WTC11 (cell line): ENCODE measurements around the gene ARHGAP22. TPM values are rescaled to one million over a fixed set of nuclear protein-coding genes. Genes with fewer than 3 reads are reported as not detected.

Source experiments
- ATAC-seq: fragments of 200-7000 bp; cut with Tn5 transposase; 2 replicates; pipeline ENCODE4 v1.10.0; 2021; ENCODE audit warnings: mild to moderate bottlenecking, moderate library complexity
- CTCF ChIA-PET: fragments of 300-600 bp; sonication (Branson Sonifier 250); formaldehyde crosslinking; loops from one replicate; lab custom pipeline; 2021; ENCODE audit warnings: antibody characterized with exemption; lab: Charles Lee
- POLR2A ChIA-PET: fragments of 350-600 bp; sonication (Branson Sonifier 250); formaldehyde crosslinking; loops from one replicate; lab custom pipeline; 2021; ENCODE audit warnings: antibody characterized with exemption; lab: Charles Lee
- DNase-seq: peaks from one replicate; pipeline ENCODE4 v3.0.0; 2021; ENCODE audit warnings: low spot score
- H3K27ac Mint-ChIP-seq: 2 replicates; pipeline ENCODE4 v1.8.0; 2021; ENCODE audit warnings: mixed read lengths
- H3K27me3 Mint-ChIP-seq: 2 replicates; pipeline ENCODE4 v1.8.0; 2021; ENCODE audit warnings: low read depth, mild to moderate bottlenecking, moderate library complexity, mixed read lengths
- H3K36me3 Mint-ChIP-seq: 2 replicates; pipeline ENCODE4 v1.8.0; 2021; ENCODE audit warnings: mixed read lengths
- H3K4me1 Mint-ChIP-seq: 2 replicates; pipeline ENCODE4 v1.8.0; 2022; ENCODE audit warnings: mixed read lengths
- H3K4me3 Mint-ChIP-seq: 2 replicates; pipeline ENCODE4 v1.8.0; 2021; ENCODE audit warnings: mild to moderate bottlenecking, moderate library complexity, mixed read lengths
- H3K9me3 Mint-ChIP-seq: 2 replicates; pipeline ENCODE4 v1.8.0; 2021; ENCODE audit warnings: mixed read lengths
- ATF1 ChIP-seq: sonication (generic); formaldehyde crosslinking; IDR thresholded peaks from 2 replicates; pipeline ENCODE4 v1.8.1; 2023; ENCODE audit warnings: mild to moderate bottlenecking, moderate library complexity, missing genetic modification reagents
- ATF6 ChIP-seq: sonication (generic); formaldehyde crosslinking; IDR thresholded peaks from 2 replicates; pipeline ENCODE4 v1.8.1; 2023; ENCODE audit warnings: mild to moderate bottlenecking, missing genetic modification reagents
- FOXP1 ChIP-seq: sonication (generic); formaldehyde crosslinking; IDR thresholded peaks from 2 replicates; pipeline ENCODE4 v1.8.0; 2022; ENCODE audit warnings: missing genetic modification reagents, mild to moderate bottlenecking, moderate library complexity, borderline replicate concordance
- HMGA2 ChIP-seq: fragments of 250-450 bp; sonication (Bioruptor Pico); IDR thresholded peaks from 2 replicates; pipeline ENCODE4 v1.4.0; 2021; ENCODE audit warnings: mild to moderate bottlenecking, moderate library complexity
- IRF2 ChIP-seq: sonication (generic); formaldehyde crosslinking; IDR thresholded peaks from 2 replicates; pipeline ENCODE4 v1.8.0; 2022; ENCODE audit warnings: low read depth, missing genetic modification reagents, borderline replicate concordance
- NFATC4 ChIP-seq: fragments of 250-450 bp; sonication (Bioruptor Pico); IDR thresholded peaks from 2 replicates; pipeline ENCODE4 v1.9.0; 2021; ENCODE audit warnings: mild to moderate bottlenecking
- NR2C2 ChIP-seq: sonication (generic); formaldehyde crosslinking; IDR thresholded peaks from 2 replicates; pipeline ENCODE4 v1.8.0; 2022; ENCODE audit warnings: mild to moderate bottlenecking, missing genetic modification reagents
- PREB ChIP-seq: sonication (generic); formaldehyde crosslinking; IDR thresholded peaks from 2 replicates; pipeline ENCODE4 v1.8.1; 2022; ENCODE audit warnings: mild to moderate bottlenecking, missing genetic modification reagents, moderate library complexity, borderline replicate concordance
- PRRX2 ChIP-seq: fragments of 250-450 bp; sonication (Bioruptor Pico); IDR thresholded peaks from 2 replicates; pipeline ENCODE4 v1.8.0; 2021; ENCODE audit warnings: mild to moderate bottlenecking
- RELA ChIP-seq: sonication (generic); formaldehyde crosslinking; IDR thresholded peaks from 2 replicates; pipeline ENCODE4 v1.8.1; 2022; ENCODE audit warnings: missing genetic modification reagents, mild to moderate bottlenecking, borderline replicate concordance
- ZBTB43 ChIP-seq: sonication (generic); formaldehyde crosslinking; IDR thresholded peaks from 2 replicates; pipeline ENCODE4 v1.8.1; 2023; ENCODE audit warnings: mild to moderate bottlenecking, missing genetic modification reagents
- ZNF263 ChIP-seq: sonication (generic); formaldehyde crosslinking; IDR thresholded peaks from 2 replicates; pipeline ENCODE4 v1.8.1; 2022; ENCODE audit warnings: low read depth, mild to moderate bottlenecking, moderate library complexity, missing genetic modification reagents
- ZNF671 ChIP-seq: fragments of 250-450 bp; sonication (Bioruptor Pico); IDR thresholded peaks from 2 replicates; pipeline ENCODE4 v1.8.0; 2021; ENCODE audit warnings: mild to moderate bottlenecking
- total RNA-seq: library from RNA; stranded (reverse); gene quantifications from 3 replicates; pipeline ENCODE4 v1.2.3, GENCODE V29; 2021
- TF ChIP-seq, protein P1 (sequence below): fragments of 250-450 bp; sonication (Bioruptor Pico); IDR thresholded peaks from 2 replicates; pipeline ENCODE4 v1.9.0; 2021; ENCODE audit warnings: mild to moderate bottlenecking
- TF ChIP-seq, protein P2 (sequence below): sonication (generic); formaldehyde crosslinking; conservative IDR thresholded peaks from 2 replicates; pipeline ENCODE4 v1.8.1; 2022; ENCODE audit warnings: mild to moderate bottlenecking, missing genetic modification reagents
- TF ChIP-seq, protein P3 (sequence below): sonication (generic); formaldehyde crosslinking; conservative IDR thresholded peaks from 2 replicates; pipeline ENCODE4 v1.8.1; 2023; ENCODE audit warnings: mild to moderate bottlenecking, low read depth, missing genetic modification reagents, moderate library complexity
- TF ChIP-seq, protein P4 (sequence below): sonication (generic); formaldehyde crosslinking; IDR thresholded peaks from 2 replicates; pipeline ENCODE4 v1.8.0; 2023; ENCODE audit warnings: mild to moderate bottlenecking, missing genetic modification reagents
- TF ChIP-seq, protein P5 (sequence below): sonication (generic); formaldehyde crosslinking; IDR thresholded peaks from 2 replicates; pipeline ENCODE4 v1.8.1; 2022; ENCODE audit warnings: missing genetic modification reagents, borderline replicate concordance

Gene ARHGAP22
- total RNA-seq, 1 experiment from 2014 or later, result 8.6 TPM

DNA sequence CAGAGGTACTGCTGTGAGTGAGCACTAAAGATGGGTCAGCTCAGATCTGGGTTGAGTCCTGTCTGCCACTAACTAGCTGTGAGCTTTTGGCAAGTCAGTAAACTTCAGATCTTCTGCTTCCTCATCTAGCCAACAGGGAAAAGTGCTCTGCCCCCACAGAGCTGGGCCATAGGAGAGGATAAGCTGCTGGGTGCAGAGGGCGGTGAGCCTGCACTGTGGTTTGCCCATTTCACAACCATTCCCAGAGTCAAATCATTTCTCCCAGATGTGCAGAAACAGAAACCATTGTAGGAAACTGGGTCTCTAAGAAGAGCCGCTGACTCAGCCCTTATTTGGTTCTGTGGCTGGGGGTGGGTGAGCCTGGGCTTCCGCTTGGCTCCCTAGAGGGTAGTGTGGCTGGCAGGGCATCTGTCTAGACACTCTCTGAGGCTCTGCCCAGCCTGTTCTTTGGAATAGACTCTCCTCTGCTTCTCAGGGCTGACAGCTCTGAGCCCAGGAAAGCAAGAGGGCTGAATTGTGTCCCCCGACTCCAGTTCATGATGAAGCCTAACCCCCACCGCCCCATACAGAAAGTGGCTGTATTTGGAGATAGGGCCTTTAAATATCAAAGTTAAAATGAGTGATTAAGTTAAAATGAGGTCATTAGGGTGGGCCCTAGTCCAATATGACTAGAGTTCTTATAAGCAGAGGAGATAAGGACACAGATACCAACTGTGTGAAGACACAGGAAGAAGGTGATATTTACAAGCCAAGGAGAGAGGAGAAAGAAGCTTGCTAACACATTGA lies 29.5 kb upstream of the ARHGAP22 start (continued):
- TF ChIP-seq, protein P1, sequence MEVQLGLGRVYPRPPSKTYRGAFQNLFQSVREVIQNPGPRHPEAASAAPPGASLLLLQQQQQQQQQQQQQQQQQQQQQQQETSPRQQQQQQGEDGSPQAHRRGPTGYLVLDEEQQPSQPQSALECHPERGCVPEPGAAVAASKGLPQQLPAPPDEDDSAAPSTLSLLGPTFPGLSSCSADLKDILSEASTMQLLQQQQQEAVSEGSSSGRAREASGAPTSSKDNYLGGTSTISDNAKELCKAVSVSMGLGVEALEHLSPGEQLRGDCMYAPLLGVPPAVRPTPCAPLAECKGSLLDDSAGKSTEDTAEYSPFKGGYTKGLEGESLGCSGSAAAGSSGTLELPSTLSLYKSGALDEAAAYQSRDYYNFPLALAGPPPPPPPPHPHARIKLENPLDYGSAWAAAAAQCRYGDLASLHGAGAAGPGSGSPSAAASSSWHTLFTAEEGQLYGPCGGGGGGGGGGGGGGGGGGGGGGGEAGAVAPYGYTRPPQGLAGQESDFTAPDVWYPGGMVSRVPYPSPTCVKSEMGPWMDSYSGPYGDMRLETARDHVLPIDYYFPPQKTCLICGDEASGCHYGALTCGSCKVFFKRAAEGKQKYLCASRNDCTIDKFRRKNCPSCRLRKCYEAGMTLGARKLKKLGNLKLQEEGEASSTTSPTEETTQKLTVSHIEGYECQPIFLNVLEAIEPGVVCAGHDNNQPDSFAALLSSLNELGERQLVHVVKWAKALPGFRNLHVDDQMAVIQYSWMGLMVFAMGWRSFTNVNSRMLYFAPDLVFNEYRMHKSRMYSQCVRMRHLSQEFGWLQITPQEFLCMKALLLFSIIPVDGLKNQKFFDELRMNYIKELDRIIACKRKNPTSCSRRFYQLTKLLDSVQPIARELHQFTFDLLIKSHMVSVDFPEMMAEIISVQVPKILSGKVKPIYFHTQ, result no peak
- no peak for TF ChIP-seq ATF1 (CRISPR knock-in tag)
- no peak for TF ChIP-seq NFATC4 (CRISPR knock-in tag)
- TF ChIP-seq, all 79 proteins: peak for 0

GRCh38 chr10:48633381-48634197 lies 28.7 kb upstream of the ARHGAP22 start:
- ChIA-PET POLR2A (no interaction called here), CTCF (interaction anchor here (1.0 to 2.2 kb wide), 5 partner anchors 19 to 28 kb away, joined by 3 to 8 read pairs (median 4); no protein-coding TSS in a partner anchor)
- TF ChIP-seq, protein P2, sequence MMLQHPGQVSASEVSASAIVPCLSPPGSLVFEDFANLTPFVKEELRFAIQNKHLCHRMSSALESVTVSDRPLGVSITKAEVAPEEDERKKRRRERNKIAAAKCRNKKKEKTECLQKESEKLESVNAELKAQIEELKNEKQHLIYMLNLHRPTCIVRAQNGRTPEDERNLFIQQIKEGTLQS (CRISPR knock-in tag), result no peak
- TF ChIP-seq ZNF671 (no peak), RELA (CRISPR knock-in tag) (no peak), HMGA2 (CRISPR knock-in tag) (no peak), NR2C2 (CRISPR knock-in tag) (no peak), IRF2 (CRISPR knock-in tag) (no peak), PRRX2 (no peak), ZNF263 (CRISPR knock-in tag) (no peak), ATF6 (CRISPR knock-in tag) (no peak), ZBTB43 (CRISPR knock-in tag) (no peak), FOXP1 (CRISPR knock-in tag) (no peak), PREB (CRISPR knock-in tag) (no peak)
- TF ChIP-seq, protein P3, sequence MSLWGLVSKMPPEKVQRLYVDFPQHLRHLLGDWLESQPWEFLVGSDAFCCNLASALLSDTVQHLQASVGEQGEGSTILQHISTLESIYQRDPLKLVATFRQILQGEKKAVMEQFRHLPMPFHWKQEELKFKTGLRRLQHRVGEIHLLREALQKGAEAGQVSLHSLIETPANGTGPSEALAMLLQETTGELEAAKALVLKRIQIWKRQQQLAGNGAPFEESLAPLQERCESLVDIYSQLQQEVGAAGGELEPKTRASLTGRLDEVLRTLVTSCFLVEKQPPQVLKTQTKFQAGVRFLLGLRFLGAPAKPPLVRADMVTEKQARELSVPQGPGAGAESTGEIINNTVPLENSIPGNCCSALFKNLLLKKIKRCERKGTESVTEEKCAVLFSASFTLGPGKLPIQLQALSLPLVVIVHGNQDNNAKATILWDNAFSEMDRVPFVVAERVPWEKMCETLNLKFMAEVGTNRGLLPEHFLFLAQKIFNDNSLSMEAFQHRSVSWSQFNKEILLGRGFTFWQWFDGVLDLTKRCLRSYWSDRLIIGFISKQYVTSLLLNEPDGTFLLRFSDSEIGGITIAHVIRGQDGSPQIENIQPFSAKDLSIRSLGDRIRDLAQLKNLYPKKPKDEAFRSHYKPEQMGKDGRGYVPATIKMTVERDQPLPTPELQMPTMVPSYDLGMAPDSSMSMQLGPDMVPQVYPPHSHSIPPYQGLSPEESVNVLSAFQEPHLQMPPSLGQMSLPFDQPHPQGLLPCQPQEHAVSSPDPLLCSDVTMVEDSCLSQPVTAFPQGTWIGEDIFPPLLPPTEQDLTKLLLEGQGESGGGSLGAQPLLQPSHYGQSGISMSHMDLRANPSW (CRISPR knock-in tag), result no peak
- TF ChIP-seq, protein P4, sequence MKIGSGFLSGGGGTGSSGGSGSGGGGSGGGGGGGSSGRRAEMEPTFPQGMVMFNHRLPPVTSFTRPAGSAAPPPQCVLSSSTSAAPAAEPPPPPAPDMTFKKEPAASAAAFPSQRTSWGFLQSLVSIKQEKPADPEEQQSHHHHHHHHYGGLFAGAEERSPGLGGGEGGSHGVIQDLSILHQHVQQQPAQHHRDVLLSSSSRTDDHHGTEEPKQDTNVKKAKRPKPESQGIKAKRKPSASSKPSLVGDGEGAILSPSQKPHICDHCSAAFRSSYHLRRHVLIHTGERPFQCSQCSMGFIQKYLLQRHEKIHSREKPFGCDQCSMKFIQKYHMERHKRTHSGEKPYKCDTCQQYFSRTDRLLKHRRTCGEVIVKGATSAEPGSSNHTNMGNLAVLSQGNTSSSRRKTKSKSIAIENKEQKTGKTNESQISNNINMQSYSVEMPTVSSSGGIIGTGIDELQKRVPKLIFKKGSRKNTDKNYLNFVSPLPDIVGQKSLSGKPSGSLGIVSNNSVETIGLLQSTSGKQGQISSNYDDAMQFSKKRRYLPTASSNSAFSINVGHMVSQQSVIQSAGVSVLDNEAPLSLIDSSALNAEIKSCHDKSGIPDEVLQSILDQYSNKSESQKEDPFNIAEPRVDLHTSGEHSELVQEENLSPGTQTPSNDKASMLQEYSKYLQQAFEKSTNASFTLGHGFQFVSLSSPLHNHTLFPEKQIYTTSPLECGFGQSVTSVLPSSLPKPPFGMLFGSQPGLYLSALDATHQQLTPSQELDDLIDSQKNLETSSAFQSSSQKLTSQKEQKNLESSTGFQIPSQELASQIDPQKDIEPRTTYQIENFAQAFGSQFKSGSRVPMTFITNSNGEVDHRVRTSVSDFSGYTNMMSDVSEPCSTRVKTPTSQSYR (CRISPR knock-in tag), result no peak
- TF ChIP-seq, protein P5, sequence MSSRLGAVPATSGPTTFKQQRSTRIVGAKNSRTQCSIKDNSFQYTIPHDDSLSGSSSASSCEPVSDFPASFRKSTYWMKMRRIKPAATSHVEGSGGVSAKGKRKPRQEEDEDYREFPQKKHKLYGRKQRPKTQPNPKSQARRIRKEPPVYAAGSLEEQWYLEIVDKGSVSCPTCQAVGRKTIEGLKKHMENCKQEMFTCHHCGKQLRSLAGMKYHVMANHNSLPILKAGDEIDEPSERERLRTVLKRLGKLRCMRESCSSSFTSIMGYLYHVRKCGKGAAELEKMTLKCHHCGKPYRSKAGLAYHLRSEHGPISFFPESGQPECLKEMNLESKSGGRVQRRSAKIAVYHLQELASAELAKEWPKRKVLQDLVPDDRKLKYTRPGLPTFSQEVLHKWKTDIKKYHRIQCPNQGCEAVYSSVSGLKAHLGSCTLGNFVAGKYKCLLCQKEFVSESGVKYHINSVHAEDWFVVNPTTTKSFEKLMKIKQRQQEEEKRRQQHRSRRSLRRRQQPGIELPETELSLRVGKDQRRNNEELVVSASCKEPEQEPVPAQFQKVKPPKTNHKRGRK (CRISPR knock-in tag), result no peak
- peaks cover 2% of the 10 kb centered on the region; the same call in 1 of the 2 replicates for H3K27me3 Mint-ChIP-seq
- ATAC-seq (no peak), DNase-seq (no peak)
- no peak overlapping the region for H3K27ac Mint-ChIP-seq
- H3K4me1 Mint-ChIP-seq, result no peaks in the 10 kb centered on the region
- H3K4me3 Mint-ChIP-seq, result no peak overlapping the region
- H3K36me3 Mint-ChIP-seq, result no peaks in the 10 kb centered on the region
- peaks cover 7% of the 10 kb centered on the region for H3K9me3 Mint-ChIP-seq
